Measurements from ENCODE around the gene ADGRG2.

The ADGRG2 gene

GRCh38 chrX:18944482-18944881 lies 177.8 kb downstream of the ADGRG2 start:
- TF ChIP-seq TOX (CRISPR knock-in tag; IDR thresholded peaks at IDR 0.05; ENCODE audit: borderline replicate concordance) (no peak), ZC3H10 (CRISPR knock-in tag; IDR thresholded peaks at IDR 0.05) (no peak), OSR1 (CRISPR knock-in tag; IDR thresholded peaks at IDR 0.05) (no peak), BACH2 (CRISPR knock-in tag; IDR thresholded peaks at IDR 0.05; ENCODE audit: borderline replicate concordance) (no peak), ZFP30 (CRISPR knock-in tag; IDR thresholded peaks at IDR 0.05) (no peak), SNAI2 (CRISPR knock-in tag; IDR thresholded peaks at IDR 0.05) (no peak), ZNF565 (CRISPR knock-in tag; conservative IDR thresholded peaks at IDR 0.05; ENCODE audit: low read depth) (no peak), PPARA (CRISPR knock-in tag; IDR thresholded peaks at IDR 0.05; ENCODE audit: borderline replicate concordance) (no peak), RARB (CRISPR knock-in tag; IDR thresholded peaks at IDR 0.05) (no peak), ZNF8 (CRISPR knock-in tag; IDR thresholded peaks at IDR 0.05) (no peak), ZNF70 (CRISPR knock-in tag; IDR thresholded peaks at IDR 0.05) (no peak), CREB5 (CRISPR knock-in tag; IDR thresholded peaks at IDR 0.05; ENCODE audit: low read depth) (no peak), ISL1 (CRISPR knock-in tag; IDR thresholded peaks at IDR 0.05) (no peak), GLIS3 (CRISPR knock-in tag; IDR thresholded peaks at IDR 0.05) (no peak), ZFP3 (CRISPR knock-in tag; IDR thresholded peaks at IDR 0.05) (no peak), CSRNP3 (CRISPR knock-in tag; IDR thresholded peaks at IDR 0.05) (no peak), CSDC2 (CRISPR knock-in tag; IDR thresholded peaks at IDR 0.05) (no peak), TSHZ2 (CRISPR knock-in tag; IDR thresholded peaks at IDR 0.05) (no peak)
- no peak for ATAC-seq

GRCh38 chrX:18941896-18942295 lies 180.4 kb downstream of the ADGRG2 start:
- no peak for ATAC-seq
- TF ChIP-seq ARNTL (CRISPR knock-in tag; IDR thresholded peaks at IDR 0.05; ENCODE audit: borderline replicate concordance, low read depth) (no peak), PPARA (CRISPR knock-in tag; IDR thresholded peaks at IDR 0.05; ENCODE audit: borderline replicate concordance) (no peak)

Data from SK-N-SH treated with all-trans-retinoic acid at 6 μM for 48 hours (cell line).